ENCODE results near the gene MSTO1.
A peak's percentile ranks its signal among the peaks of the same experiment; 100 is the strongest.
"Not testable (repeated sequence)": the region's sequence is repeated elsewhere in the genome, so short reads cannot be mapped to it uniquely, and the experiment has no call there.

Gene MSTO1

GRCh38 chr1:155609515-155610256, at the start of gene MSTO1:
Gene MSTO1 (plus strand): TSS chr1:155610218. CDS start chr1:155610249, 31 bp downstream.
- peak; percentile 93 for DNase-seq

- DNase-seq: not testable (repeated sequence)
Measured at GRCh38 chr1:155561779-155562580, 48.0 kb upstream of the MSTO1 start.

- peak; percentile 71 for DNase-seq
Measured at GRCh38 chr1:155562581-155563376, 47.2 kb upstream of the MSTO1 start, which contains the start of gene ASH1L. Gene ASH1L (minus strand): TSS chr1:155562803. CDS start chr1:155521519, 41,284 bp downstream.

- not testable (repeated sequence) for DNase-seq
Measured at GRCh38 chr1:155563377-155564022, 46.5 kb upstream of the MSTO1 start.

- DNase-seq: no peak
Measured at GRCh38 chr1:155569988-155570592, 39.9 kb upstream of the MSTO1 start.

- DNase-seq: no peak
Measured at GRCh38 chr1:155570593-155570990, 39.4 kb upstream of the MSTO1 start.

GRCh38 chr1:155574077-155574476, 35.9 kb upstream of the MSTO1 start:
- DNase-seq: no peak

- not testable (repeated sequence) for DNase-seq
Measured at GRCh38 chr1:155575608-155576007, 34.4 kb upstream of the MSTO1 start.

GRCh38 chr1:155583846-155584245, 26.2 kb upstream of the MSTO1 start:
- not testable (repeated sequence) for DNase-seq

- DNase-seq: not testable (repeated sequence)
Measured at GRCh38 chr1:155589282-155589681, 20.7 kb upstream of the MSTO1 start.

GRCh38 chr1:155590516-155591247, 19.3 kb upstream of the MSTO1 start:
- DNase-seq: not testable (repeated sequence)

GRCh38 chr1:155591770-155592169, 18.2 kb upstream of the MSTO1 start:
- DNase-seq: peak; percentile 48

GRCh38 chr1:155595877-155596474, 14.0 kb upstream of the MSTO1 start:
- not testable (repeated sequence) for DNase-seq

- no peak for DNase-seq
Measured at GRCh38 chr1:155596864-155597263, 13.2 kb upstream of the MSTO1 start.

- no peak for DNase-seq
Measured at GRCh38 chr1:155598842-155599331, 11.1 kb upstream of the MSTO1 start.

GRCh38 chr1:155599828-155600572, 10.0 kb upstream of the MSTO1 start:
- DNase-seq: not testable (repeated sequence)

- no peak for DNase-seq
Measured at GRCh38 chr1:155607708-155608107, 2.3 kb upstream of the MSTO1 start.

- DNase-seq: no peak
Measured at GRCh38 chr1:155608888-155609225, 1.2 kb upstream of the MSTO1 start.

- DNase-seq: not testable (repeated sequence)
Measured at GRCh38 chr1:155610257-155610647, 234 bp downstream of the MSTO1 start.

GRCh38 chr1:155613226-155613625, 3.2 kb downstream of the MSTO1 start:
- not testable (repeated sequence) for DNase-seq

Data from GF-D8 (cell line).